GM04503 (cell line): ENCODE measurements around the gene DIRAS3.
"Not testable (repeated sequence)": the region's sequence is repeated elsewhere in the genome, so short reads cannot be mapped to it uniquely, and the experiment has no call there.

Experiments used
- DNase-seq: peaks from one replicate; pipeline ENCODE4 v3.0.0-alpha.2; 2012; ENCODE audit warnings: low read depth

Gene DIRAS3

DNA sequence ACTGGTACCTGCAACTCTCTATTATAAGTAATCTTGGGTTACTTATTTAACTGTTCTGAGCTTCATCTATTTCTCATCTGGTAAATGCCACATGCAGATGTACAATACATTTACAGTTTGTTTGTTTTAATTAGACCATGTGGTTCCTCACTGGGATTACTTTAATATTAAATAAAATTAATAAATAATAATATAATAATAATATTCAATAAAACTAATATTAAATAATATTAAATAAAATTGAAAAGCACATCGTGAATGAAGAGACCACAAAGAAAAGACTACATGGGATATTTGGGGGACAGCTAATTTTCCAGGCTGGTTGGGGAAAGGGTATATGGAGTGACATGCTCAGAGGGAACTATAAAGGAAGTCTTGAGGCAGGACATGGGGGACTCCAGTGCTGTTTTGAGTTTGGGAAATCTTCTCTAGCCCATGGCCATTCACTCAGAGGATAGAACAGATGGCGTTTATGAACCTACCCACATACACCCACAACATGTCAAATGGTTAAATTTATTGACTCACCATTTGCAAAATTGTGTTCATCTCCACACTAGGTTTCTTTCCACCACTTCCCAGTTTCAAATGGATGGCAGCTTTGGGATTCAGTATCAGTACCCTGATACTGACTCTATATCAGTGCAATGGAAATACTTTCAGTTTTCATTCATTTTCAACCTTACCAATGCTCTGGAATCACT is 25.6 kb downstream of the DIRAS3 start:
- no peak for DNase-seq

GRCh38 chr1:68016381-68016780 is 34.0 kb downstream of the DIRAS3 start:
- DNase-seq: peak; percentile 53

GRCh38 chr1:68015971-68016370 is 34.5 kb downstream of the DIRAS3 start:
- DNase-seq: no peak

DNA sequence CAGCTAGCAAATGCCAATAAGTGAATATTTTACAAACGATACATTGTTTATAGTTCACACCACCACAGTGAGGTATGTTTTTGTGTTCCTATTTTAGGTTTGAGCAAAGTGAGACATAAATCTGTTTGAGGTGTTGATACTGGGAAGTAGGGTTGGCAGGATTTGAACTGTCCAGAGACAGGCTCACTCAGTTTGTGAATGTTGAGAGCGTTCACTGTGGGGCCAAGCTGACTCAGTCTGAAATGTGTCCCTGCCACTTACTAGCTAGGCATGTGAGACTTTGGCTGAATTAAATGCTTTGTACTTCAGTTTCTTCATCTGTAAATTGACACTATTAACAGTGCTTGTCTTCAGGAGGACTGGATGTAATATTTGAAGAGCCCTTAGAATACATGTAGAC is 35.1 kb downstream of the DIRAS3 start:
- no peak for DNase-seq

DNA sequence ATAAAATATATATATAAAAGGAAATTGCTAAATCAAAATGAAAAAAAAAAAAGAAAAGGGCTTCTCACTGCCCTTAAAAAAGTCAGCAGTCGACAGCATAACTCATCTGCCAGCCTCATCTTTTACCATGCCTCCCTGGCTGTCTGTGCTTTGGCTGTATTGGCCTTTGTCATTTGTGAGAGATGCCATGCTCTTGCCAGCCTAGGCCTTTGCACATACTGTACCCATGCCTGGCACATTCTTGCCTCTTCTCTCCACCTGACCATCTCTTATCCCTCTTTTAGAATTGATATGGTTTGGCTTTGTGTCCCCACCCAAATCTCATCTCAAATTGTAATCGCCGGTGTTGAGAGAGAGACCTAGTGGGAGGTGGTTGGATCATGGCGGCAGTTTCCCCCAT is 37.1 kb downstream of the DIRAS3 start:
- no peak for DNase-seq

- DNase-seq: no peak
These were observed 38.6 kb downstream of the DIRAS3 start for GRCh38 chr1:68011657-68012375.

GRCh38 chr1:68010543-68010942 is 39.9 kb downstream of the DIRAS3 start:
- no peak for DNase-seq

GRCh38 chr1:68010090-68010489 is 40.3 kb downstream of the DIRAS3 start:
- no peak for DNase-seq

DNA sequence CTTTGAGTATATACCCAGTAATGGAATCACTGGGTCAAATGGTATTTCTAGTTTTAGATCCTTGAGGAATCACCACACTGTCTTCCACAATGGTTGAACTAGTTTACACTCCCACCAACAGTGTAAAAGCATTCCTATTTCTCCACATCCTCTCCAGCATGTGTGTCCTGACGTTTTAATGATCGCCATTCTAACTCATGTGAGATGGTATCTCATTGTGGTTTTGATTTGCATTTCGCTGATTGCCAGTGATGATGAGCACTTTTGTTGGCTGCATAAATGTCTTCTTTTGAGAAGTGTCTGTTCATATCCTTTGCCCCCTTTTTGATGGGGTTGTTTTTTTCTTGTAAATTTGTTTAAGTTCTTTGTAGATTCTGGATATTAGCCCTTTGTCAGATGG is 46.8 kb downstream of the DIRAS3 start:
- DNase-seq: not testable (repeated sequence)

GRCh38 chr1:68000191-68000590 is 50.2 kb downstream of the DIRAS3 start:
- no peak for DNase-seq

DNA sequence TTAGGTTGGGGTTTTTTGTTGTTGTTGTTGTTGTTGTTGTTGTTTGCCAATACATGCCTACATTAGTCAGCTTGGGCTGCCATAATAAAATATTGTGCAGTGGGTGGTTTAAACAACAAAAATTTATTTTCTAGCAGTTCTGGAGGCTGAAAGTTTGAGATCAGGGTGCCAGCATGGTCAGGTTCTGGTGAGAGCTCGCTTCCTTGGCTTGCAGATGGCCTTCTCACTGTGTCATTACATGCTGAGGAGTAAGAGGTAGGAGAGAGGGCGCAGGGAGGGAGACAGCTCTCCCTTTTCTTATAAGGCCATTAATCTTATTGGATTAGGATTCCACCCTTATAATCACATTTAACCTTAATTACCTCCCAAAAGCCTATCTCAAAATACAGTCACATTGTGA is 52.7 kb downstream of the DIRAS3 start:
- DNase-seq: no peak
